Fibroblast of pulmonary artery (primary cell): ENCODE measurements around the gene SORCS1.

ENCODE experiments used
- DNase-seq: peaks from one replicate; pipeline ENCODE4 v3.0.0-alpha.2; 2010; ENCODE audit warnings: low read depth
- H3K4me3 ChIP-seq: replicated peaks from 2 replicates; pipeline ENCODE4 v1.5.1; 2011; ENCODE audit warnings: low read depth, mild to moderate bottlenecking, control low read depth, low read length, moderate library complexity
- TF ChIP-seq, protein P1 (sequence below): IDR thresholded peaks from 2 replicates; pipeline ENCODE4 v1.5.1; 2011; ENCODE audit warnings: mild to moderate bottlenecking, control low read depth, low read length, inconsistent platforms; ENCODE audit errors: missing control alignments

The SORCS1 gene

DNA sequence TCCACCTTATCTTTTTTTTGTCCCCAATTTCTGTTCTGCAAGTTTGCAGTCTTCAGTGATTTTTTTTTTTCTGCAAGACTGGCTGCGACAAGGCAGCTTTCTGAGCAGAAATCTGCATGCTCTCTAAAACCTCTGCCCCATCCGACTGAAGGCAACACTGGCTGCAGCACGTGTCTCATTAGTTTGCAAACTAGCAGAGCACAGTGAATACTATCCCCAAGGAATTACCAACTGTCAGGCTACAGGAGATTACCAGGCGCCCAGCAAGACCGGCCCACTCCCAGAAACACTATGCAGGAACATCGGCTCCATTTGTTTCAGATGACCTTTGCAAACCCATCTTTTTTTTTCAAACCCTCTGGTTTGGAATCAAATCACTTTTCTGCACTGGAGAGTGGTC, 538.8 kb downstream of the SORCS1 start:
- no peak overlapping the region for H3K4me3 ChIP-seq
- DNase-seq, result no peak
- TF ChIP-seq, protein P1, sequence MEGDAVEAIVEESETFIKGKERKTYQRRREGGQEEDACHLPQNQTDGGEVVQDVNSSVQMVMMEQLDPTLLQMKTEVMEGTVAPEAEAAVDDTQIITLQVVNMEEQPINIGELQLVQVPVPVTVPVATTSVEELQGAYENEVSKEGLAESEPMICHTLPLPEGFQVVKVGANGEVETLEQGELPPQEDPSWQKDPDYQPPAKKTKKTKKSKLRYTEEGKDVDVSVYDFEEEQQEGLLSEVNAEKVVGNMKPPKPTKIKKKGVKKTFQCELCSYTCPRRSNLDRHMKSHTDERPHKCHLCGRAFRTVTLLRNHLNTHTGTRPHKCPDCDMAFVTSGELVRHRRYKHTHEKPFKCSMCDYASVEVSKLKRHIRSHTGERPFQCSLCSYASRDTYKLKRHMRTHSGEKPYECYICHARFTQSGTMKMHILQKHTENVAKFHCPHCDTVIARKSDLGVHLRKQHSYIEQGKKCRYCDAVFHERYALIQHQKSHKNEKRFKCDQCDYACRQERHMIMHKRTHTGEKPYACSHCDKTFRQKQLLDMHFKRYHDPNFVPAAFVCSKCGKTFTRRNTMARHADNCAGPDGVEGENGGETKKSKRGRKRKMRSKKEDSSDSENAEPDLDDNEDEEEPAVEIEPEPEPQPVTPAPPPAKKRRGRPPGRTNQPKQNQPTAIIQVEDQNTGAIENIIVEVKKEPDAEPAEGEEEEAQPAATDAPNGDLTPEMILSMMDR, result no peak

DNA sequence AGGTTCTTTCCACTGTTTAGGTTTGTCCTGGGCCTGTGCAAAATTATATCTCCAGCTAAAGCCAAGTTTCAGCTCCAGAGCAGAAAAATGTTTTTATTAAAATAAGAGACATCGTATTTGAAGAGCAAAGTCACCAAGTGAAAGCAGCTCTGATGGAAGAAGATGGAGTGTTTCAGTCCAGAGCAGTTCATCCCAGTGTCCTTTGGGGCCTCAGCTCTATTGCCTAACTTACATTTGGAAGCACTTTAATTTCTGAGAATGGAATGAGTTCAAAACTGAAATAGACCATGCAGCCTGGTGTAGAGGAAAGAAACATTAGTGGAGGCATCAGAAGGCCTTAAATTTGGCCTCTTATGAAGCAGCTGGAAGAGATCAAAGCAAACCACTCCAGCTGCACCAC, 545.2 kb downstream of the SORCS1 start:
- no peak overlapping the region for H3K4me3 ChIP-seq
- TF ChIP-seq, protein P1, result no peak
- no peak for DNase-seq

DNA sequence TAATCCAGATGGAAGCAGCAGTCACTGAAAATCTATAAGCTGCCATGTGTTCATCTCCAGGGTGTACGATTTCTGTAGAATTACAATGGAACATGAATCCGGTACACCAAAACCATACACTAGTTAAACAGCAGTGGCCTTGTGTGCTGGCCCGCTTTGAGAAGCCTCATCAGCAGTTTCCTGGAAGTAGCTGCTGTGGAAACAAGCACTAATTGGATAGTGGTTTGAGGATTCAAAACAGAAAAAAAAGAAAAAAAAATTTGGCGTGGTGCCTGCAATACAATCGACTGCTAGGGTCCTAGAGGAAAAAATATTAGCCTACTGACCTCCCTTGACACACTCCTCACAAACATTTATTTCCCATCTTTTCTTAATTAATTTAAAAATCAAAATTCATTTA, 545.9 kb downstream of the SORCS1 start:
- H3K4me3 ChIP-seq, result no peak overlapping the region
- TF ChIP-seq, protein P1, result no peak

DNA sequence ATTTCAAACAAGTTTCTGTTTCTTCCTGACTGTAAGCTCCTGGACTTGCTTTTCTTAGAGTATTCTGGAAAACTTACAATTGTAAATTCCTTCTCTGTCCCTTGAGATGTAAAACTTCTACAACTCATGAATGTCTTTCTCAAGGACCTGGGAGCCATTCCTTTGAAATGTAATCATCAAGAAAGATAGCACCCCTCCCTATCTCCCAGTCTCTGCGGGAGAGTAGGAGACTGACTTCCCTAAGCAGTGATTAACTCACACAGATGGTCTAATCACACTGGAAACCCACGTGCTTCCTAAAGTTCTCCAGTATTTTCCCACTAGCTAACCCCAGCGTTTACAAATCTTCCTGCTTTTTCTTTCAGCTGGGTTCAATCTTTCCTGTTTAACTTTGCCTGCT, 549.4 kb downstream of the SORCS1 start:
- H3K4me3 ChIP-seq, result no peak overlapping the region
- TF ChIP-seq, protein P1, result no peak
- DNase-seq, result peak; percentile 63

More for the DNA sequence above, 545.9 kb downstream of the SORCS1 start:
- DNase-seq, result no peak

DNA sequence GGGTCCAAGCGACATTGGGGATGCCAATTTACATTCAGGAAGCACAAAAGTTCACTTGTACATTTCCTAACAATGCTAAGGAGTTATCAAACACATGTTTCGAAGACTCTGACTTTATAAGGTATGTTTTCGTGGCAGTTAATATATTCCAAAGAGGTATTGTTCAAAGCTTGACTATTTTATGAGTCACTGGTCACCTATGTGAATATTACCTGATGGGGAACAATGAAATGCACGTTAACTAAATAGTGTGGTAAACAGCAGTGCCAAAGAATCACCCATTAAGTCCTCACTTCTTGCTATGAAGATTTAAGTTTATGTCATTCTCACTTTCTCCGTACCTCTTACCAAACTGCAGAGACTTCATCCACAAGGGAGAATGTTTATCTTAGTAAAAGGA, 550.2 kb downstream of the SORCS1 start:
- DNase-seq, result no peak
- TF ChIP-seq, protein P1, result no peak
- no peak overlapping the region for H3K4me3 ChIP-seq

DNA sequence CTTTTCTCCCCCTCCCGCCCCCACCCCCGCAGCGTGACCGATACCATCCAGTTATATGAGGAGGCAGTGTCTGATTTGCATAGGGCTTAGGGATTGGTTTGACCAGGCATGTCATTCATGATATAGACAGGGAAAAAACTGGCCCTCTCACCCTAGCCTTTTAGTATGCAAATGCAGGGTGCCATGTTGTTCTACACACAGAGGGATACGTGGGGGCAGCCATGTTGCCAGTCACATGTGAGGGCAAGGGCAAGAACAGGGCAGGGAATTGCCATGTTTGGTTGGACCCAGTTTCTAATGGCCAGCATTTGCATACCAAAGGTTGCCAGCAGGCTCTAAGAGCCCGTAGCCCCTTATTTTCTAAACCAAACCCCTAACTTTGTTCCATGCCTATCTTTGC, 552.1 kb downstream of the SORCS1 start:
- no peak for DNase-seq
- TF ChIP-seq, protein P1, result no peak
- no peak overlapping the region for H3K4me3 ChIP-seq

DNA sequence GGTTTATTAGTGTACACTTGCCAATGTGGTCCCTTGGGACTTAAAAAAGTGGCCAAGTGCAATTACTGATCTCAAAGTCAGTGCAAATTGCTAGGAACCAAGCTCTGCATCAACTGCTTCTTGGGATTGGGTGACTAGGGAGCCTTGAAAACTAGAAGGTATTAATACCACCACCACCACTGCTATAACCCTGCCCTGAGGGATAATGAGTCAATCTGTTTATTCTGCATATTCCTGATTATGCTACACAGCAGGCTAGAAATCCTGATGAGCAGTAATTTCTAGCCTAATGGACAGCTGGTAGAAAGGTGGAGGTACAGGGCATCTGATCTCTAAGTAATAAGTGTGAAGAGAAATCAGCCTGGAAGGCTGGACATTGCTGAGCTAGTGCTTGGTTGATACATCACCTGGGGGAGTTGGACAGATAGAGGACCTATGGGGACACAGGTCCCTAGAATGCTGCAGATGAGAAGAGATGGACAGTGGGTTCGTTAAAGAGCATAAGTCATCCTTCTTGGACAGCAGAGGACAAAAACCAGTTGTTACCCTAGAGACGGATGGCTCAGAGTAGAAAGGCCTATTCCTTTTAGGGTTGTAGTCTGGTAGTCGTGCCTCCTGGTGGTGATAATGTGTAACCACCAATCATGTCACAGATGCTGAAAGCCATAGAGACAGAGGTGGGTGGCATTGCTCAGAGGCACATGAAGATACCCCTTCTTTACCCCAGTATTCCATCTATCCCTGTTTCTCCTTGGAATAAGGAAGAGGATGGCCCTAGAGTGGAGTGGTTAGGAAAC, 554.8 kb downstream of the SORCS1 start:
- H3K4me3 ChIP-seq, result no peak overlapping the region
- peak; percentile 10 for DNase-seq
- TF ChIP-seq, protein P1, result peak; percentile 27
